ENCODE measurements around the gene IGFBPL1. TPM values are rescaled to one million over a fixed set of nuclear protein-coding genes. Genes with fewer than 3 reads are reported as not detected.

Gene IGFBPL1
- total RNA-seq, 1 donor from 2014 or later: not detected

DNA sequence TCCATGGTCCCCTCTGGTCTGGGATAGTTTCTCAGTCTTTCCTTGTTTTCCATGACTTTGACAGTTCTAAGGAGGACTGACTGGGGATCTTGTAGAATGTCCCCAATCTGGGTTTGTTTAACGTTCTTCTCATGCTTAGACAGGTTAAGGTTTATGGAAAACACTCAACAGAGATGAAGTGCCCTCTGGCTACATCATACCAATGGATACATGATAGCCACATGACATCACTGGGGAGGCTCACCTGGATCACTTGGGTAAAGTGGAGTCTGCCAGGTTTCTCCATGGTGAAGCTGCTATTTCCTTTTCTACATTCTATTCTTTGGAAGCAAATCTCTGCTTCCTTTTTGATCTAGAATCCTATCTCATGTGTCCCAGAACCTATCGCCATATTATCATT is 55.5 kb downstream of the IGFBPL1 start:
- DNase-seq (ENCODE audit: low read depth): peak; percentile 85
- no peaks in the 10 kb centered on the region for H3K36me3 ChIP-seq (ENCODE audit: control insufficient read depth, insufficient read depth, low read length)
- no peak overlapping the region for H3K4me3 ChIP-seq (ENCODE audit: low read depth, low read length)
- FAIRE-seq: no peak
- no peaks in the 10 kb centered on the region for H3K27me3 ChIP-seq (ENCODE audit: control insufficient read depth, insufficient read depth, low read length)
- no peak for TF ChIP-seq CTCF (IDR thresholded peaks at IDR 0.05; ENCODE audit: insufficient read depth, low read length, severe bottlenecking)

GRCh38 chr9:38367898-38368297 is 56.4 kb downstream of the IGFBPL1 start:
- TF ChIP-seq CTCF (IDR thresholded peaks at IDR 0.05; ENCODE audit: insufficient read depth, low read length, severe bottlenecking): no peak
- no peak for DNase-seq (ENCODE audit: low read depth)

DNA sequence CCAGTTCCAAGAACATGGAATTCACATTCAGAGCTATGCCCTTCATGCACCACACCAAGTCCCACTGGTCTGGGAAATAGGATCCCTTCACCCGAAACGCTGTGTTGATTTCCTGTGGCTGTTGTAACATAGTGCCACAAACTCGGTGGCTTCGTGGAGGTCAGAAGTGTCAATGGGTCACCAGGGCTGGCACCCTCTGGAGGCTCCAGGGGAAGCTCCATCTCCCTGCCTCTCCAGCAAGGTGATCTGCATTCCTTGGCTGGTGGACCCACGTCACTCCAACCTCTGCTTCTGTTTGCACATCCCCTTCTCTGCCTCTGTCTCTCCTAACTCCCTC is 60.7 kb downstream of the IGFBPL1 start:
- H3K4me3 ChIP-seq (ENCODE audit: low read depth, low read length): no peak overlapping the region
- H3K36me3 ChIP-seq (ENCODE audit: control insufficient read depth, insufficient read depth, low read length): no peaks in the 10 kb centered on the region
- no peak for FAIRE-seq
- no peak for DNase-seq (ENCODE audit: low read depth)
- H3K27me3 ChIP-seq (ENCODE audit: control insufficient read depth, insufficient read depth, low read length): no peaks in the 10 kb centered on the region
- no peak for TF ChIP-seq CTCF (IDR thresholded peaks at IDR 0.05; ENCODE audit: insufficient read depth, low read length, severe bottlenecking)

More at GRCh38 chr9:38367898-38368297, 56.4 kb downstream of the IGFBPL1 start:
- no peak for FAIRE-seq
- Histone ChIP-seq H3K36me3 (ENCODE audit: control insufficient read depth, insufficient read depth, low read length) (no peaks in the 10 kb centered on the region), H3K4me3 (ENCODE audit: low read depth, low read length) (no peak overlapping the region), H3K27me3 (ENCODE audit: control insufficient read depth, insufficient read depth, low read length) (no peaks in the 10 kb centered on the region)

DNA sequence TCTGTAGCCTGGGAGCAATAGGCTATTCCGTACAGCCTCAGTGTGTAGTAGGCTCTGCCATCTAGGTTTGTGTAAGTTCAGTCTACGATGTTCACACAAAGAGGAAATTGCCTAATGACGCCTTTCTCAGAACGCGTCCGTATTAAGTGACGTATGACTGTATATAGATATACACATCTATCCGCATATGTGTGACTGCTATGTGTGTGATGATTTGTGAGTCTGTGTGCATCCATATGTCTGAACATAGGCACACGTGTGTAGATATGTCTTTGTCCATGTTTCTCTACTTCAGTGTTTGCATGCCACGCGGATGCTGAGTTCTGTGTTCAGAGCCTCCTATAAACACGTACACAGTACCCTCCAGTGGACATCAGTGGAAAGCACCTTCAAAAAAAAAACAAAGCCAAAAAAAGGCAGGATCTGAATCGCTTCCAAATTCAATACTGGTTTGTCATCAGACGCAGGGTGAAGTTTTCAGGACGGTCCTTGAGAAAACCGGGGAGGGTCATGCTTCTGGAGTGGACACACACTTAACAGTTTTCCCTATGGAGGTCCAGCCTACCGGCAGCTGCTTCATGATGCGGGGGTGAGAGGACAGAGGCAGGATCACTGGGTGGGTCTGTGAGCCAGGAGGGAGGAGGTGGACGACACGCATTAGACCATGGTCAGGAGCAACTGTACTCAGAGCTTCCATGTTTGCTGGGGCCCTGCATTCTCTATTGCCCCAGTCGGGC is 61.2 kb downstream of the IGFBPL1 start:
- H3K27me3 ChIP-seq (ENCODE audit: control insufficient read depth, insufficient read depth, low read length): no peaks in the 10 kb centered on the region
- peak; percentile 65 for TF ChIP-seq CTCF (IDR thresholded peaks at IDR 0.05; ENCODE audit: insufficient read depth, low read length, severe bottlenecking)
- FAIRE-seq (peak; percentile 40), DNase-seq (ENCODE audit: low read depth) (peak; percentile 73)
- H3K36me3 ChIP-seq (ENCODE audit: control insufficient read depth, insufficient read depth, low read length): no peaks in the 10 kb centered on the region
- H3K4me3 ChIP-seq (ENCODE audit: low read depth, low read length): no peak overlapping the region

DNA sequence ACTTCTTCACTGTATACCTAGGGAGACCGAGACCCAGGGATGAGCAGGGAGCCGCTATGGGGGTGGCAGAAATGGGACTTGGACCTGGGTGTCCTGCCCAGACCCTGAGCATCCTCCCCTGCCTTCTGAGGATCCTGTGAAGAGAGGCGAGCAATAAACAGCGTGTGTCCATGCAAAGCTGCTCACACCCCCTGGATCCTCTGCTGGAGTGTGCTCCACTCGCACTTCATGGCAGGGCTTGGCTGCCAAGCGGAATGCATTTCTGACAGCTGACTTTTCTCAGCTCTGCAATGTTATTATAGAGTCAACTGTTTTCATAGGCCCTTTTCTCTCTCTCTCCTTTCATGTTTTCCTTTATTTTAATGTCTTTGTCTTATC is 62.8 kb downstream of the IGFBPL1 start:
- DNase-seq (ENCODE audit: low read depth) (no peak), FAIRE-seq (no peak)
- no peak for TF ChIP-seq CTCF (IDR thresholded peaks at IDR 0.05; ENCODE audit: insufficient read depth, low read length, severe bottlenecking)
- Histone ChIP-seq H3K27me3 (ENCODE audit: control insufficient read depth, insufficient read depth, low read length) (no peaks in the 10 kb centered on the region), H3K4me3 (ENCODE audit: low read depth, low read length) (no peak overlapping the region), H3K36me3 (ENCODE audit: control insufficient read depth, insufficient read depth, low read length) (no peaks in the 10 kb centered on the region)
